ENCODE results near the gene TTLL10. TPM values are rescaled to one million over a fixed set of nuclear protein-coding genes. Genes with fewer than 3 reads are reported as not detected.

TTLL10 gene
- total RNA-seq, 1 experiment from 2014 or later: 0.68 TPM

- no peaks in the 10 kb centered on the region for H3K4me1 ChIP-seq (ENCODE audit: insufficient read depth, low read length)
- TF ChIP-seq CTCF (conservative IDR thresholded peaks at IDR 0.05): no peak
- H3K23ac ChIP-seq (ENCODE audit: insufficient read length, low read depth, low read length): no peak overlapping the region
- no peaks in the 10 kb centered on the region for H3K79me2 ChIP-seq (ENCODE audit: insufficient read depth, low read length)
- no peak overlapping the region for H3K14ac ChIP-seq (ENCODE audit: insufficient read depth, low read length)
- H2BK5ac ChIP-seq (ENCODE audit: insufficient read length, low read length): no peak overlapping the region
- H2AK5ac ChIP-seq (ENCODE audit: insufficient read length, low read length): no peak overlapping the region
- no peak overlapping the region for H3K4me2 ChIP-seq (ENCODE audit: insufficient read depth, insufficient read length, low read length)
- Mint-ChIP-seq H3K4me3 (no peak overlapping the region), H3K9me3 (no peaks in the 10 kb centered on the region; a peak in 1 of 5 replicates), H3K27ac (0 out of 7 replicates have a peak overlapping the region, but pooled peaks of 1 of the 3 experiments have one; percentile 55), H3K4me1 (peaks cover 6 to 17% of the 10 kb centered on the region in 2 experiments), H3K36me3 (ENCODE audit: insufficient read depth in 1 of 3, low read depth in 3 of 3) (no peaks in the 10 kb centered on the region), H3K27me3 (ENCODE audit: low read depth) (peaks cover 7% of the 10 kb centered on the region)
- no peaks in the 10 kb centered on the region for H3K79me1 ChIP-seq (ENCODE audit: insufficient read depth, low read depth, low read length, poor library complexity, severe bottlenecking)
- no peak for DNase-seq
- H4K8ac ChIP-seq (replicated peaks; ENCODE audit: insufficient read length, low read depth, low read length): no peak overlapping the region
- no peaks in the 10 kb centered on the region for H3K23me2 ChIP-seq (ENCODE audit: insufficient read length, low read depth, low read length, poor library complexity, severe bottlenecking)
- H3K9ac ChIP-seq (ENCODE audit: extremely low read depth, insufficient read length, low read length): no peak overlapping the region
- no peak overlapping the region for H4K91ac ChIP-seq (ENCODE audit: insufficient read length, low read depth, low read length)
- no peak overlapping the region for H3K27ac ChIP-seq (ENCODE audit: insufficient read length, low read depth, low read length)
- no peak overlapping the region for H2BK12ac ChIP-seq (ENCODE audit: insufficient read length, low read depth, low read length)
- no CpG with 5 or more reads among the region's 15 CpGs for WGBS (ENCODE audit: extremely low coverage, insufficient read length, low lambda C conversion rate)
- H3K56ac ChIP-seq (ENCODE audit: insufficient read length, low read depth, low read length): no peak overlapping the region
- H2BK15ac ChIP-seq (ENCODE audit: low read depth, low read length): no peak overlapping the region
- H4K20me1 ChIP-seq (ENCODE audit: control insufficient read depth, insufficient read depth, insufficient read length): no peaks in the 10 kb centered on the region
- no peaks in the 10 kb centered on the region for H3K27me3 ChIP-seq (ENCODE audit: insufficient read depth, low read length)
- no peak overlapping the region for H2BK120ac ChIP-seq (ENCODE audit: low read depth, low read length, poor library complexity, severe bottlenecking)
- H2AFZ ChIP-seq (ENCODE audit: low read length): no peak overlapping the region
- no peak overlapping the region for H3T11ph ChIP-seq (ENCODE audit: low read length)
- no peak overlapping the region for H2BK20ac ChIP-seq (ENCODE audit: low read depth, low read length, poor library complexity, severe bottlenecking)
- H3K18ac ChIP-seq (ENCODE audit: insufficient read length, low read depth, low read length): no peak overlapping the region
- no peak overlapping the region for H3K4ac ChIP-seq (ENCODE audit: low read depth, low read length)
- H4K5ac ChIP-seq (ENCODE audit: insufficient read length, low read depth, low read length): no peak overlapping the region
- H3K9me3 ChIP-seq (ENCODE audit: control insufficient read depth, low read depth, low read length): no peaks in the 10 kb centered on the region
Measured at GRCh38 chr1:1146596-1146995, 27.1 kb upstream of the TTLL10 start.

All from H9 (cell line).